Tibial artery (tissue), 4 donors: ENCODE measurements around the gene FAM177B.

Source experiments
- DNase-seq, 2 donors: peaks; one replicate each; pipeline ENCODE4 v3.0.0-alpha.2; 2019
- H3K27ac ChIP-seq, 2 donors: fragments of 200-600 bp; sonication (generic) in 1 of 2; 1 replicate in 1 of 2; 2 replicates in 1 of 2; pipeline ENCODE4 v1.5.1; 2018 to 2019; ENCODE audit warnings: mild to moderate bottlenecking in 1 of 2
- H3K27me3 ChIP-seq, 2 donors: fragments of 200-600 bp; sonication (generic) in 1 of 2; one replicate each; pipeline versions ENCODE4 v1.5.1 to v1.6.0; 2016 to 2019
- H3K36me3 ChIP-seq, 3 donors: fragments of 200-600 bp; sonication (generic) in 2 of 3; one replicate each; pipeline ENCODE4 v1.5.1; 2016 to 2019; ENCODE audit warnings: mild to moderate bottlenecking in 2 of 3
- H3K4me1 ChIP-seq, 4 donors: fragments of 200-600 bp; sonication (generic) in 2 of 4; 1 replicate in 3 of 4; 2 replicates in 1 of 4; pipeline ENCODE4 v1.5.1; 2016 to 2019
- H3K4me3 ChIP-seq, 2 donors: fragments of 200-600 bp; sonication (generic) in 1 of 2; 1 replicate in 1 of 2; 2 replicates in 1 of 2; pipeline ENCODE4 v1.5.1; 2018 to 2019; ENCODE audit warnings: mild to moderate bottlenecking in 2 of 2
- H3K9me3 ChIP-seq, 3 donors: fragments of 200-600 bp; sonication (generic) in 1 of 3; one replicate each; pipeline ENCODE4 v1.5.1; 2016 to 2019
- intact Hi-C: fragments of 100-400 bp; cut with DNase I; formaldehyde crosslinking; loops from one replicate; pipeline ENCODE4 v1.15.0; 2023; ENCODE audit warnings: low total_unique reads
- TF ChIP-seq, protein P1 (sequence below), 2 experiments: fragments of 200-600 bp in 1 of 2; fragments of 450-650 bp in 1 of 2; IDR thresholded peaks; one replicate each; pipeline ENCODE4 v1.5.1; 2017 to 2019; ENCODE audit warnings: antibody characterized with exemption in 2 of 2, mild to moderate bottlenecking in 1 of 2, moderate library complexity in 1 of 2

FAM177B gene

DNA sequence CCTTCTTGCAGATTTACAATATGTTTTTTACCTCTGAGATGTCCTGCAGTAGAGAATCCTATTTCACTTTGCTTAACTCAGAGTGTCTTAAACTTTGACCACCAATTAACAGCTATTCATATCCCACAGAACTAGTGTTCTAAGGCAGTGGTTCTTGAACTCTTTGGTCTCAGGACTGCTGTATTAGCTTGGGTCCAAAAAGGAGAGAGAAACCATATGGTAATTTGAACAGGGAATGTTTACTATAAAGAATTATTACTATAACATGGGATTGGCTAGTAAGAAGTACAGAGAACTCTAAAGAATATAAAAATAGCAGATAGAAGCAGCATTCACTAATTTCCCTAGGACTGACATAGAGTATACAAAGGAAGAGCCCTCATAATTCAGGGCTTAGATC lies 31.6 kb downstream of the FAM177B start:
- H3K27me3 ChIP-seq = no peaks in the 10 kb centered on the region
- no peaks in the 10 kb centered on the region for H3K4me1 ChIP-seq
- TF ChIP-seq, protein P1, sequence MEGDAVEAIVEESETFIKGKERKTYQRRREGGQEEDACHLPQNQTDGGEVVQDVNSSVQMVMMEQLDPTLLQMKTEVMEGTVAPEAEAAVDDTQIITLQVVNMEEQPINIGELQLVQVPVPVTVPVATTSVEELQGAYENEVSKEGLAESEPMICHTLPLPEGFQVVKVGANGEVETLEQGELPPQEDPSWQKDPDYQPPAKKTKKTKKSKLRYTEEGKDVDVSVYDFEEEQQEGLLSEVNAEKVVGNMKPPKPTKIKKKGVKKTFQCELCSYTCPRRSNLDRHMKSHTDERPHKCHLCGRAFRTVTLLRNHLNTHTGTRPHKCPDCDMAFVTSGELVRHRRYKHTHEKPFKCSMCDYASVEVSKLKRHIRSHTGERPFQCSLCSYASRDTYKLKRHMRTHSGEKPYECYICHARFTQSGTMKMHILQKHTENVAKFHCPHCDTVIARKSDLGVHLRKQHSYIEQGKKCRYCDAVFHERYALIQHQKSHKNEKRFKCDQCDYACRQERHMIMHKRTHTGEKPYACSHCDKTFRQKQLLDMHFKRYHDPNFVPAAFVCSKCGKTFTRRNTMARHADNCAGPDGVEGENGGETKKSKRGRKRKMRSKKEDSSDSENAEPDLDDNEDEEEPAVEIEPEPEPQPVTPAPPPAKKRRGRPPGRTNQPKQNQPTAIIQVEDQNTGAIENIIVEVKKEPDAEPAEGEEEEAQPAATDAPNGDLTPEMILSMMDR (IDR thresholded peaks at IDR 0.05) = no peak
- H3K9me3 ChIP-seq = peaks cover 0 to 10% (median 4%) of the 10 kb centered on the region in 3 donors
- peaks cover 0 to 12% (median 0%) of the 10 kb centered on the region in 3 donors for H3K36me3 ChIP-seq
- intact Hi-C loops = no loop called here
- DNase-seq = no peak
- no peak overlapping the region for H3K4me3 ChIP-seq
- no peak overlapping the region for H3K27ac ChIP-seq

DNA sequence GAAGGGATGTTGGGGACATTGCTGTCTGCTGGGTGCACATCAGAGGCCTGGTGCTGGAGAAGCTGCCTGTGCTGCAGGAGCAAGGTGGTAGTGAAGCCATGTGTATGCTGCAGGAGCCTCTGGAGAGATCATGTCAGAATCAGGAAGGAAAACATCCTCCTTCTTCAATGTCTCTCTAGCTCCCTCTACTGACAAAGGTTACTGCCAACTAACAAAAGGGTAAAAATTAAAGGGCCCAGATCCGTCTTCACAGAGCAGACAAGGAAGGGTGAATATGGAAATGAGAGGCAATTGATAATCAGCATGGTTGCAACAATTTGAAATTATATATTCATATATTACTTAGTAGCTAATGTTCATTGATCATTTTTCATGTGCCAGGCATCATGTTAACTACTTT lies 32.2 kb downstream of the FAM177B start:
- Histone ChIP-seq H3K27me3 (no peaks in the 10 kb centered on the region), H3K9me3 (peaks cover 0 to 10% (median 4%) of the 10 kb centered on the region in 3 donors), H3K4me1 (no peaks in the 10 kb centered on the region), H3K36me3 (peaks cover 0 to 12% (median 0%) of the 10 kb centered on the region in 3 donors), H3K4me3 (no peak overlapping the region), H3K27ac (no peak overlapping the region)
- intact Hi-C loops = no loop called here
- TF ChIP-seq, protein P1 (IDR thresholded peaks at IDR 0.05) = no peak
- DNase-seq = no peak

DNA sequence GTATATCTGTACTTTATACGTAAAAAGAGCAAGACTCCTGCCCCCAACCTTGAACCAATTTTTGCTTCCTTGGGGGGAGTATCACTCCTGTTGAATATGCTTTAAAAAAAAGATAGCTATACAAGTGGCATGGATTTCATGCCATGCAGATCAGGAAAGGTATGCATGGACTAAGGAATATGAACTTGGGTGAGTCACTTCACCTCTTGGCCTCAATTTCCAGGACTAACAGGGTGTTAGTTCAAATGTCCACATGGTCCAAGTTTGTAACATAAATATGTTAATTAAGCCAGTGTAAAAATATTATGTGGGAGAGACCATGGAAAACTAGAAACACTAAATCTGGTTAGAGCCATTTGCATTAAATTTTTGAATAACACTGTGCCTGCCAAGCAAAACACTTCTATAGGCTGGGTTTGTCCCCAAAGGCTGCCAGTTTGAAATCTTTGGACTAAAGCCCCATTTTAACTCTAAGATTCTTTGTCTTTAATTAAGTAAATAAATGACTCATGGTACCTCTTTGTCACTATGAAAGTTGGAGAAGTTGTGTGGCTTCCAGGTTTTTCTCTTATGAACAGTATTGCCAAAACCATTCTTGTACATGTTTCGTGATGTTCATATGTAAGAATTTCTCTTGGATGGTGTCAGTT lies 33.1 kb downstream of the FAM177B start:
- DNase-seq = no peak
- peaks cover 0 to 12% (median 0%) of the 10 kb centered on the region in 3 donors for H3K36me3 ChIP-seq
- H3K4me3 ChIP-seq = no peak overlapping the region
- H3K27ac ChIP-seq = no peak overlapping the region
- intact Hi-C loops = no loop called here
- TF ChIP-seq, protein P1 (IDR thresholded peaks at IDR 0.05) = no peak
- H3K27me3 ChIP-seq = no peaks in the 10 kb centered on the region
- H3K9me3 ChIP-seq = peaks cover 0 to 10% (median 4%) of the 10 kb centered on the region in 3 donors
- no peaks in the 10 kb centered on the region for H3K4me1 ChIP-seq

DNA sequence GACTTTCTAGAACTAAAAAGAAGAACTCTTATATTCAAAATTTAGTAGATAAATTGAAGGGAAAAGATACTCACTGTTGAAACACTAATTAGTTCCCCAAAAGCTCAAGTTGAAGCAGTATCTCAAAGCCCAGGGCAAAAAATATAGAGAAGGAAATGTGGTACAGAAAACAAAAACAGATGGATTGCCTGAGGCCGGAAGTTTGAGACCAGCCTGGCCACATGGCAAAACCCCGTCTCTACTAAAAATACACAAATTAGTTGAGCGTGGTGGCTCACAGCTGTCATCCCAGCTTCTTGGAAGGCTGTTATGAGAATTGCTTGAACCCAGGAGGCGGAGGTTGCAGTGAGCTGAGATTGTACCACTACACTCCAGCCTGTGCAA lies 36.0 kb downstream of the FAM177B start:
- no peaks in the 10 kb centered on the region for H3K4me1 ChIP-seq
- peak in 1 of 2 donors; percentile 24 for DNase-seq
- no peak overlapping the region for H3K4me3 ChIP-seq
- TF ChIP-seq, protein P1 (IDR thresholded peaks at IDR 0.05) = no peak
- no peaks in the 10 kb centered on the region for H3K27me3 ChIP-seq
- intact Hi-C loops = no loop called here
- H3K27ac ChIP-seq = no peak overlapping the region
- H3K9me3 ChIP-seq = peaks cover 0 to 10% (median 4%) of the 10 kb centered on the region in 3 donors
- peaks cover 0 to 12% (median 0%) of the 10 kb centered on the region in 3 donors for H3K36me3 ChIP-seq

DNA sequence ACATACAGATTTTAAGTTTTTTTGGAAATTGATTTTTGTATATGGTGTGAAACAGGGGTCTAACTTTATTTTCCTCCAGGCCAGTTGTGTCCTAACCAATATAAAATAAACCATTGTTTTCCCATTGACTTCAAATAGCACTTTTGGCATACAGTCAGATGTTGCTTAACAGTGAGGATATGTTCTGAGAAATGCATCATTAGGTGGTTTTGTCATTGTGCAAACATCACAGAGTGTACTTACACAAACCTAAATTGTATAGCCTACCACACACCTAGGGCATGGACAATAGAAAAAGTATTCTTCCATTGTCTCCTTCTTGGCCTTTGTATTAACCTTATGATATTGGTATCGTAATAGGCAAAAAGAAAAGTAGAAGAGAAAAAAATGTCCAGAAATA lies 40.5 kb downstream of the FAM177B start:
- intact Hi-C loops = no loop called here
- H3K4me3 ChIP-seq = no peak overlapping the region
- H3K4me1 ChIP-seq = no peaks in the 10 kb centered on the region
- H3K27me3 ChIP-seq = peaks cover 0 to 4% of the 10 kb centered on the region in 2 donors
- H3K36me3 ChIP-seq = no peaks in the 10 kb centered on the region
- no peaks in the 10 kb centered on the region for H3K9me3 ChIP-seq
- no peak for DNase-seq
- TF ChIP-seq, protein P1 (IDR thresholded peaks at IDR 0.05) = no peak
- no peak overlapping the region for H3K27ac ChIP-seq
